Panc1 (cell line): ENCODE measurements around the gene INHBB.

Source experiments
- CTCF ChIP-seq: fragments of 450-650 bp; IDR thresholded peaks from 2 replicates; pipeline ENCODE4 v1.5.1; 2017; ENCODE audit warnings: mild to moderate bottlenecking
- POLR2AphosphoS5 ChIP-seq: IDR thresholded peaks from 2 replicates; pipeline ENCODE4 v1.6.1; 2012; ENCODE audit warnings: mild to moderate bottlenecking, low read depth, low read length, moderate library complexity
- REST ChIP-seq, 2 experiments: IDR thresholded peaks; 2 replicates each; pipeline ENCODE4 v1.6.1; 2011 to 2012; ENCODE audit warnings: low read depth in 2 of 2, control low read depth in 1 of 2, low read length in 1 of 2, mild to moderate bottlenecking in 1 of 2, moderate library complexity in 1 of 2; ENCODE audit not compliant: insufficient read depth in 1 of 2
- TCF7L2 ChIP-seq: IDR thresholded peaks from 2 replicates; pipeline ENCODE4 v1.6.1; 2011; ENCODE audit warnings: mild to moderate bottlenecking, low read depth, low read length, inconsistent platforms

GRCh38 chr2:120343100-120343432 is 2.9 kb upstream of the INHBB start:
- TF ChIP-seq CTCF (no peak), REST (IDR thresholded peaks at IDR 0.05; ENCODE audit: insufficient read depth in 1 of 2, low read depth in 2 of 2, low read length in 1 of 2) (no peak), POLR2AphosphoS5 (no peak), TCF7L2 (no peak)
